ENCODE measurements around the gene LRRC7.
"Not testable (repeated sequence)": the region's sequence is repeated elsewhere in the genome, so short reads cannot be mapped to it uniquely, and the experiment has no call there.

LRRC7 gene

GRCh38 chr1:69929308-69930057 lies 361.8 kb downstream of the LRRC7 start:
- no peak overlapping the region for H3K9ac ChIP-seq (ENCODE audit: low read depth, low read length)
- H3K36me3 ChIP-seq (ENCODE audit: insufficient read depth, low read length): no peaks in the 10 kb centered on the region
- peaks cover 2% of the 10 kb centered on the region for H3K9me3 ChIP-seq (ENCODE audit: control insufficient read depth, insufficient read depth, low read length)
- no peaks in the 10 kb centered on the region for H3K4me1 ChIP-seq (ENCODE audit: insufficient read depth, low read length)

- H3K9ac ChIP-seq (ENCODE audit: low read depth, low read length): no peak overlapping the region
- no peaks in the 10 kb centered on the region for H3K36me3 ChIP-seq (ENCODE audit: insufficient read depth, low read length)
- H3K4me1 ChIP-seq (ENCODE audit: insufficient read depth, low read length): no peaks in the 10 kb centered on the region
- peaks cover 2% of the 10 kb centered on the region for H3K9me3 ChIP-seq (ENCODE audit: control insufficient read depth, insufficient read depth, low read length)
Measured at GRCh38 chr1:69930396-69930795, 362.7 kb downstream of the LRRC7 start.

- Histone ChIP-seq H3K9ac (ENCODE audit: low read depth, low read length) (no peak overlapping the region), H3K36me3 (ENCODE audit: insufficient read depth, low read length) (no peaks in the 10 kb centered on the region), H3K9me3 (ENCODE audit: control insufficient read depth, insufficient read depth, low read length) (peaks cover 2% of the 10 kb centered on the region), H3K4me1 (ENCODE audit: insufficient read depth, low read length) (no peaks in the 10 kb centered on the region)
Measured at GRCh38 chr1:69932760-69933159, 365.0 kb downstream of the LRRC7 start.

GRCh38 chr1:69940231-69940630 lies 372.5 kb downstream of the LRRC7 start:
- Histone ChIP-seq H3K36me3 (ENCODE audit: insufficient read depth, low read length) (no peaks in the 10 kb centered on the region), H3K9me3 (ENCODE audit: control insufficient read depth, insufficient read depth, low read length) (no peaks in the 10 kb centered on the region), H3K4me1 (ENCODE audit: insufficient read depth, low read length) (no peaks in the 10 kb centered on the region), H3K9ac (ENCODE audit: low read depth, low read length) (no peak overlapping the region)

- Histone ChIP-seq H3K36me3 (ENCODE audit: insufficient read depth, low read length) (no peaks in the 10 kb centered on the region), H3K9ac (ENCODE audit: low read depth, low read length) (no peak overlapping the region), H3K9me3 (ENCODE audit: control insufficient read depth, insufficient read depth, low read length) (no peaks in the 10 kb centered on the region), H3K4me1 (ENCODE audit: insufficient read depth, low read length) (no peaks in the 10 kb centered on the region)
Measured at GRCh38 chr1:69940816-69941215, 373.1 kb downstream of the LRRC7 start.

- H3K4me1 ChIP-seq (ENCODE audit: insufficient read depth, low read length): no peaks in the 10 kb centered on the region
- H3K9ac ChIP-seq (ENCODE audit: low read depth, low read length): no peak overlapping the region
- H3K9me3 ChIP-seq (ENCODE audit: control insufficient read depth, insufficient read depth, low read length): no peaks in the 10 kb centered on the region
- H3K36me3 ChIP-seq (ENCODE audit: insufficient read depth, low read length): no peaks in the 10 kb centered on the region
Measured at GRCh38 chr1:69943030-69943429, 375.3 kb downstream of the LRRC7 start.

GRCh38 chr1:69946935-69947334 lies 379.2 kb downstream of the LRRC7 start:
- Histone ChIP-seq H3K9ac (ENCODE audit: low read depth, low read length) (no peak overlapping the region), H3K4me1 (ENCODE audit: insufficient read depth, low read length) (no peaks in the 10 kb centered on the region), H3K36me3 (ENCODE audit: insufficient read depth, low read length) (no peaks in the 10 kb centered on the region), H3K9me3 (ENCODE audit: control insufficient read depth, insufficient read depth, low read length) (no peaks in the 10 kb centered on the region)

- Histone ChIP-seq H3K9me3 (ENCODE audit: control insufficient read depth, insufficient read depth, low read length) (no peaks in the 10 kb centered on the region), H3K36me3 (ENCODE audit: insufficient read depth, low read length) (no peaks in the 10 kb centered on the region), H3K4me1 (ENCODE audit: insufficient read depth, low read length) (no peaks in the 10 kb centered on the region), H3K9ac (ENCODE audit: low read depth, low read length) (no peak overlapping the region)
Measured at GRCh38 chr1:69947837-69948236, 380.1 kb downstream of the LRRC7 start.

- Histone ChIP-seq H3K36me3 (ENCODE audit: insufficient read depth, low read length) (no peaks in the 10 kb centered on the region), H3K9ac (ENCODE audit: low read depth, low read length) (no peak overlapping the region), H3K4me1 (ENCODE audit: insufficient read depth, low read length) (no peaks in the 10 kb centered on the region), H3K9me3 (ENCODE audit: control insufficient read depth, insufficient read depth, low read length) (no peaks in the 10 kb centered on the region)
Measured at GRCh38 chr1:69952676-69953075, 385.0 kb downstream of the LRRC7 start.

GRCh38 chr1:69962452-69962851 lies 394.7 kb downstream of the LRRC7 start:
- not testable (repeated sequence) for H3K4me1 ChIP-seq (ENCODE audit: insufficient read depth, low read length); H3K36me3 ChIP-seq (ENCODE audit: insufficient read depth, low read length); H3K9me3 ChIP-seq (ENCODE audit: control insufficient read depth, insufficient read depth, low read length); H3K9ac ChIP-seq (ENCODE audit: low read depth, low read length)

- no peaks in the 10 kb centered on the region for H3K9me3 ChIP-seq (ENCODE audit: control insufficient read depth, insufficient read depth, low read length)
- no peaks in the 10 kb centered on the region for H3K4me1 ChIP-seq (ENCODE audit: insufficient read depth, low read length)
- no peak overlapping the region for H3K9ac ChIP-seq (ENCODE audit: low read depth, low read length)
- no peaks in the 10 kb centered on the region for H3K36me3 ChIP-seq (ENCODE audit: insufficient read depth, low read length)
Measured at GRCh38 chr1:69967245-69967766, 399.6 kb downstream of the LRRC7 start.

- Histone ChIP-seq H3K4me1 (ENCODE audit: insufficient read depth, low read length) (peaks cover 5% of the 10 kb centered on the region; the same call in 1 of the 2 replicates), H3K9ac (ENCODE audit: low read depth, low read length) (no peak overlapping the region), H3K36me3 (ENCODE audit: insufficient read depth, low read length) (no peaks in the 10 kb centered on the region), H3K9me3 (ENCODE audit: control insufficient read depth, insufficient read depth, low read length) (no peaks in the 10 kb centered on the region)
Measured at GRCh38 chr1:69976896-69977295, 409.2 kb downstream of the LRRC7 start.

GRCh38 chr1:69982992-69983391 lies 415.3 kb downstream of the LRRC7 start:
- no peaks in the 10 kb centered on the region for H3K36me3 ChIP-seq (ENCODE audit: insufficient read depth, low read length)
- H3K4me1 ChIP-seq (ENCODE audit: insufficient read depth, low read length): no peaks in the 10 kb centered on the region
- no peaks in the 10 kb centered on the region for H3K9me3 ChIP-seq (ENCODE audit: control insufficient read depth, insufficient read depth, low read length)
- no peak overlapping the region for H3K9ac ChIP-seq (ENCODE audit: low read depth, low read length)

- Histone ChIP-seq H3K36me3 (ENCODE audit: insufficient read depth, low read length) (no peaks in the 10 kb centered on the region), H3K9me3 (ENCODE audit: control insufficient read depth, insufficient read depth, low read length) (no peaks in the 10 kb centered on the region), H3K9ac (ENCODE audit: low read depth, low read length) (no peak overlapping the region), H3K4me1 (ENCODE audit: insufficient read depth, low read length) (no peaks in the 10 kb centered on the region)
Measured at GRCh38 chr1:69985376-69985775, 417.7 kb downstream of the LRRC7 start.

GRCh38 chr1:69985901-69986439 lies 418.2 kb downstream of the LRRC7 start:
- no peaks in the 10 kb centered on the region for H3K4me1 ChIP-seq (ENCODE audit: insufficient read depth, low read length)
- H3K9me3 ChIP-seq (ENCODE audit: control insufficient read depth, insufficient read depth, low read length): no peaks in the 10 kb centered on the region
- no peak overlapping the region for H3K9ac ChIP-seq (ENCODE audit: low read depth, low read length)
- no peaks in the 10 kb centered on the region for H3K36me3 ChIP-seq (ENCODE audit: insufficient read depth, low read length)
